ENCODE data around the gene LCMT2.

GRCh38 chr15:43283526-43283925, 46.8 kb downstream of the LCMT2 start:
- no peak for TF ChIP-seq BCL11A (IDR thresholded peaks at IDR 0.05; ENCODE audit: low read depth, low read length)
- TF ChIP-seq BHLHE40 (IDR thresholded peaks at IDR 0.05; ENCODE audit: borderline replicate concordance in 1 of 2, low read depth in 2 of 2, low read length in 1 of 2) = no peak
- no peak for TF ChIP-seq KLF5 (IDR thresholded peaks at IDR 0.05; ENCODE audit: partially characterized antibody)
- TF ChIP-seq, protein P1, sequence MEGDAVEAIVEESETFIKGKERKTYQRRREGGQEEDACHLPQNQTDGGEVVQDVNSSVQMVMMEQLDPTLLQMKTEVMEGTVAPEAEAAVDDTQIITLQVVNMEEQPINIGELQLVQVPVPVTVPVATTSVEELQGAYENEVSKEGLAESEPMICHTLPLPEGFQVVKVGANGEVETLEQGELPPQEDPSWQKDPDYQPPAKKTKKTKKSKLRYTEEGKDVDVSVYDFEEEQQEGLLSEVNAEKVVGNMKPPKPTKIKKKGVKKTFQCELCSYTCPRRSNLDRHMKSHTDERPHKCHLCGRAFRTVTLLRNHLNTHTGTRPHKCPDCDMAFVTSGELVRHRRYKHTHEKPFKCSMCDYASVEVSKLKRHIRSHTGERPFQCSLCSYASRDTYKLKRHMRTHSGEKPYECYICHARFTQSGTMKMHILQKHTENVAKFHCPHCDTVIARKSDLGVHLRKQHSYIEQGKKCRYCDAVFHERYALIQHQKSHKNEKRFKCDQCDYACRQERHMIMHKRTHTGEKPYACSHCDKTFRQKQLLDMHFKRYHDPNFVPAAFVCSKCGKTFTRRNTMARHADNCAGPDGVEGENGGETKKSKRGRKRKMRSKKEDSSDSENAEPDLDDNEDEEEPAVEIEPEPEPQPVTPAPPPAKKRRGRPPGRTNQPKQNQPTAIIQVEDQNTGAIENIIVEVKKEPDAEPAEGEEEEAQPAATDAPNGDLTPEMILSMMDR (IDR thresholded peaks at IDR 0.05 in 2 of 3, conservative IDR thresholded peaks at IDR 0.05 in 1 of 3; ENCODE audit: control insufficient read depth in 2 of 3, extremely low read depth in 1 of 3, insufficient read depth in 1 of 3, low read depth in 3 of 3, low read length in 3 of 3) = no peak
- no peak for TF ChIP-seq POLR2AphosphoS5 (IDR thresholded peaks at IDR 0.05; ENCODE audit: low read length)
- TF ChIP-seq POLR2A (IDR thresholded peaks at IDR 0.05; ENCODE audit: low read depth, low read length) = no peak

Data from GM12878 (cell line).